Metanephros (tissue), 2 donors: Measurements from ENCODE around the gene MPDU1. TPM values are rescaled to one million over a fixed set of nuclear protein-coding genes. Genes with fewer than 3 reads are reported as not detected.

Experiments used
- small RNA-seq: library from RNA; depleted of rRNA; stranded (forward); fragments of <200 nt; gene quantifications from one replicate; pipeline ENCODE3, GENCODE V24; 2014; ENCODE audit warnings: low replicate concordance
- total RNA-seq: library from RNA; depleted of rRNA; stranded (reverse); fragments of >200 nt; gene quantifications from one replicate; pipeline ENCODE4 v1.2.3, GENCODE V29; 2014

The MPDU1 gene
- total RNA-seq, result 49.6 TPM

GRCh38 chr17:7583253-7584109 lies at the start of gene MPDU1:
MPDU1 (plus strand) TSS chr17:7583852; CDS start chr17:7583863, 11 bp downstream.

DNA sequence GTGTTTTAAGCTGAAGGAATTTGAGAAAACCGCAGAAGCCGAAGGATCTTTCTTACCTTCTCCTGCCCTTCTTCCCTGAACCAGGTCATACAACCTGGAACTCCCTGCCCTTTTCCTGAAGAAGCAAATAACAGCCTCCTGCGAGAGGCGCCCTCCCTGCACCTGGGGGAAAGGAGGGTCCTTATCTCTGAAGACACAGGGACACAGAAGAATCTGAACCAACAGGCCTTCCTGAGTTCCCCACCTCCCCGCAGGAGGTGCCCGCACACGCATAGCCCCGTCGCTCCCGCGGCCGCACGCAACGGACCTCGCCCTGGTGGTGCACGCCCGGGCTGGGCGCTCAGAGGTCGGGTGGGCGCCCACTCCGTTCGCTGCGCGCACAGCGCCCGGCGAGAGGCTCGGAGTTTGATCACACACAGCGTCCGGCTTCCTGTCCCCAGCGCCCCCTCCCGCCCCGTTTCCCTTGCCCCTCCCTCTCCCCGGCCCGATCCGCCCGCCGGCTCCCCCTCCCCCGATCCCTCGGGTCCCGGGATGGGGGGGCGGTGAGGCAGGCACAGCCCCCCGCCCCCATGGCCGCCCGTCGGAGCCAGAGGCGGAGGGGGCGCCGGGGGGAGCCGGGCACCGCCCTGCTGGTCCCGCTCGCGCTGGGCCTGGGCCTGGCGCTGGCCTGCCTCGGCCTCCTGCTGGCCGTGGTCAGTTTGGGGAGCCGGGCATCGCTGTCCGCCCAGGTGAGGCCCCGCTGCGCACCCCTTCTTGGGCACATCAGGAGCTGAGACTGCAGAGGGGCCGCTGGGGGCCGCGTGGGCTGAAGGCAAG lies 34.9 kb upstream of the MPDU1 start, which contains the start of gene TNFSF12:
Gene TNFSF12 (plus strand): TSS at position 474 of the 816 bp plus-strand sequence. CDS start 96 bp downstream, at position 570.

GRCh38 chr17:7558544-7559319 lies 24.9 kb upstream of the MPDU1 start, which contains the start of gene TNFSF13:
TNFSF13 (plus strand) TSS chr17:7558750; CDS start chr17:7559040, 290 bp downstream.

GRCh38 chr17:7561589-7562207 lies 22.0 kb upstream of the MPDU1 start, which contains the start of gene SENP3:
SENP3 (plus strand) TSS chr17:7561919; CDS start chr17:7563077, 1,158 bp downstream.

GRCh38 chr17:7579001-7579833 lies 4.4 kb upstream of the MPDU1 start, which contains the start of gene CD68:
CD68 (plus strand) TSS chr17:7579638; CDS start chr17:7579678, 40 bp downstream.

GRCh38 chr17:7589891-7590691 lies 6.4 kb downstream of the MPDU1 start, which contains the start of gene SOX15:
SOX15 (minus strand) TSS chr17:7590094; CDS start chr17:7589676, 418 bp downstream.

GRCh38 chr17:7614425-7615264 lies 31.0 kb downstream of the MPDU1 start, which contains the start of gene FXR2:
FXR2 (minus strand) TSS chr17:7614897; CDS start chr17:7614532, 365 bp downstream.

GRCh38 chr17:7627250-7628121 lies 43.8 kb downstream of the MPDU1 start, which contains the start of gene SAT2:
SAT2 (minus strand) TSS chr17:7627821; CDS start chr17:7627635, 186 bp downstream.

GRCh38 chr17:7629939-7630571 lies 46.4 kb downstream of the MPDU1 start, which contains the start of gene SHBG:
SHBG (plus strand) TSS chr17:7630135; CDS start chr17:7630173, 38 bp downstream.

Small RNA genes within 50 kb of the gene (small RNA-seq; reads per million reads assigned to genes)
- not detected for gene CD68
- not detected for gene RF00019
- gene SNORA48, result not detected
- not detected for gene SNORD10

Other genes with a start within 250 kb of the MPDU1 start
- 4.8 TPM for gene ACAP1, start 247.3 kb upstream of the MPDU1 start, total RNA-seq
- gene KCTD11, start 231.7 kb upstream of the MPDU1 start, total RNA-seq, result 7.0 TPM
- gene TMEM95, start 228.7 kb upstream of the MPDU1 start, total RNA-seq, result not detected
- gene TNK1, start 202.8 kb upstream of the MPDU1 start, total RNA-seq, result 5.5 TPM
- gene PLSCR3, start 189.3 kb upstream of the MPDU1 start, total RNA-seq, result 23.1 TPM
- 109 TPM for gene TMEM256, start 179.8 kb upstream of the MPDU1 start, total RNA-seq
- gene NLGN2, start 176.0 kb upstream of the MPDU1 start, total RNA-seq, result 21.3 TPM
- gene SPEM1, start 163.5 kb upstream of the MPDU1 start, total RNA-seq, result not detected
- not detected for gene SPEM2, start 158.2 kb upstream of the MPDU1 start, total RNA-seq
- gene SPEM3, start 155.0 kb upstream of the MPDU1 start, total RNA-seq, result not detected
- gene TMEM102, start 148.4 kb upstream of the MPDU1 start, total RNA-seq, result 5.0 TPM
- 4.8 TPM for gene FGF11, start 144.3 kb upstream of the MPDU1 start, total RNA-seq
- 21.4 TPM for gene CHRNB1, start 138.8 kb upstream of the MPDU1 start, total RNA-seq
- 31.0 TPM for gene ZBTB4, start 104.2 kb upstream of the MPDU1 start, total RNA-seq
- not detected for gene SLC35G6, start 102.4 kb upstream of the MPDU1 start, total RNA-seq
- gene POLR2A, start 99.5 kb upstream of the MPDU1 start, total RNA-seq, result 118 TPM
- gene TNFSF12, start 34.8 kb upstream of the MPDU1 start, total RNA-seq, result 11.6 TPM
- gene TNFSF13, start 25.1 kb upstream of the MPDU1 start, total RNA-seq, result 10.2 TPM
- gene SENP3, start 21.9 kb upstream of the MPDU1 start, total RNA-seq, result 58.0 TPM
- gene CD68, start 4.2 kb upstream of the MPDU1 start, total RNA-seq, result 16.2 TPM
- gene SOX15, start 6.2 kb downstream of the MPDU1 start, total RNA-seq, result 1.5 TPM
- gene FXR2, start 31.0 kb downstream of the MPDU1 start, total RNA-seq, result 30.3 TPM
- 56.3 TPM for gene SAT2, start 44.0 kb downstream of the MPDU1 start, total RNA-seq
- 2.6 TPM for gene SHBG, start 46.3 kb downstream of the MPDU1 start, total RNA-seq
- 13.1 TPM for gene ATP1B2, start 67.1 kb downstream of the MPDU1 start, total RNA-seq
- 47.4 TPM for gene TP53, start 103.6 kb downstream of the MPDU1 start, total RNA-seq
- 8.2 TPM for gene WRAP53, start 104.6 kb downstream of the MPDU1 start, total RNA-seq
- gene EFNB3, start 121.3 kb downstream of the MPDU1 start, total RNA-seq, result 8.7 TPM
- 0.47 TPM for gene DNAH2, start 133.9 kb downstream of the MPDU1 start, total RNA-seq